ENCODE data around the gene IL9R. TPM values are rescaled to one million over a fixed set of nuclear protein-coding genes. Genes with fewer than 3 reads are reported as not detected.
"Not testable (repeated sequence)": the region's sequence is repeated elsewhere in the genome, so short reads cannot be mapped to it uniquely, and the experiment has no call there.

IL9R gene
- total and polyA plus RNA-seq, 11 donors = 0.16 TPM; not detected in 10

DNA sequence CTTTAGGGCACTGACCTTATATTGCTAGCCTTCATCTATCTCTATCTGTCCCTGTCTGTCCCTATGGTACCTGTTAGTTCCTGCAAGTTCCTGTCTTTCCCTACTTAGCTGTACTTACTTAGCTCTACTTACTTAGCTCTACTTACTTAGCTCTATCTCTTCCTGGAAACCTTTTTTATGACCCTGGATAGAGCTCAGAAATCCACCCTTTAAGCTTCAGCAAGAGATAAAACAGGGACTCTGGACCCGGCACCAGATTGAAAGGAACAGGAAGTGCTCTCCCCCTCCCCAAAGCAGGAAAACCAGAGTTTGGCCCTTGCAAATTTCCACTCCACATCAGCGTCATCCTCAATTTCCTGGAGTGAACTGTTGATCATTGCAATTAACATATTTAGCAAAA is 12.3 kb upstream of the IL9R start:
- H3K4me1 ChIP-seq = no peaks in the 10 kb centered on the region
- no peaks in the 10 kb centered on the region for H3K27me3 ChIP-seq
- 36 to 62% (median 49%) methylated on average over 2 of the region's 2 CpGs for WGBS, 4 donors
- H3K9me3 ChIP-seq = peaks cover 0 to 16% (median 4%) of the 10 kb centered on the region in 12 donors
- intact Hi-C loops (cut with DNase I) = no loop called here
- DNase-seq (no peak), ATAC-seq (no peak)
- TF ChIP-seq, protein P1, sequence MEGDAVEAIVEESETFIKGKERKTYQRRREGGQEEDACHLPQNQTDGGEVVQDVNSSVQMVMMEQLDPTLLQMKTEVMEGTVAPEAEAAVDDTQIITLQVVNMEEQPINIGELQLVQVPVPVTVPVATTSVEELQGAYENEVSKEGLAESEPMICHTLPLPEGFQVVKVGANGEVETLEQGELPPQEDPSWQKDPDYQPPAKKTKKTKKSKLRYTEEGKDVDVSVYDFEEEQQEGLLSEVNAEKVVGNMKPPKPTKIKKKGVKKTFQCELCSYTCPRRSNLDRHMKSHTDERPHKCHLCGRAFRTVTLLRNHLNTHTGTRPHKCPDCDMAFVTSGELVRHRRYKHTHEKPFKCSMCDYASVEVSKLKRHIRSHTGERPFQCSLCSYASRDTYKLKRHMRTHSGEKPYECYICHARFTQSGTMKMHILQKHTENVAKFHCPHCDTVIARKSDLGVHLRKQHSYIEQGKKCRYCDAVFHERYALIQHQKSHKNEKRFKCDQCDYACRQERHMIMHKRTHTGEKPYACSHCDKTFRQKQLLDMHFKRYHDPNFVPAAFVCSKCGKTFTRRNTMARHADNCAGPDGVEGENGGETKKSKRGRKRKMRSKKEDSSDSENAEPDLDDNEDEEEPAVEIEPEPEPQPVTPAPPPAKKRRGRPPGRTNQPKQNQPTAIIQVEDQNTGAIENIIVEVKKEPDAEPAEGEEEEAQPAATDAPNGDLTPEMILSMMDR (IDR thresholded peaks at IDR 0.05) = no peak
- no peak for TF ChIP-seq POLR2A (IDR thresholded peaks at IDR 0.05)
- H3K4me3 ChIP-seq = no peak overlapping the region
- no peaks in the 10 kb centered on the region for H3K36me3 ChIP-seq
- no peak overlapping the region for H3K27ac ChIP-seq

DNA sequence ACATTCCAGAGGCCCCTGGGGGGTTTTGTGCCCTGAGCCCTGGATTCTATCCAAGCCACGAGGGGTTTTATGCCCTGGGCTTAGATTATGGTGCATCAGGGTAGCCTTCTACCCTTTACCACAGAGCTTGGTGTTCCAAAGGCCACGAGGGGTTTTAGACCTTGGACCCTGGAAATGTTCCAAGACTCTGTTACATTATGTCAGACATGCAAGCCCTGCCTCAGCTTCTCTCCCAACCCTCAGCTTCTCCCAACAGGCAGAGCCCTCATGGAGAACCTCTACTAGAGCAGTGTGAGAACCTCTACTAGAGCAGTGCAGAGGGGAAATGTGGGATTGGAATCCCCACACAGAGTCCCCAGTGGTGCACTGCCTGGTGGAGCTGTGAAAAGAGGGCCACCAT is 10.5 kb upstream of the IL9R start:
- DNase-seq; H3K4me3 ChIP-seq; H3K27ac ChIP-seq; H3K27me3 ChIP-seq; H3K4me1 ChIP-seq; H3K36me3 ChIP-seq; intact Hi-C loops (cut with DNase I); ATAC-seq: not testable (repeated sequence)
- peaks cover 0 to 16% (median 4%) of the 10 kb centered on the region in 12 donors for H3K9me3 ChIP-seq
- WGBS, 4 donors = 14 to 20% (median 19%) methylated on average over 2 of the region's 2 CpGs

DNA sequence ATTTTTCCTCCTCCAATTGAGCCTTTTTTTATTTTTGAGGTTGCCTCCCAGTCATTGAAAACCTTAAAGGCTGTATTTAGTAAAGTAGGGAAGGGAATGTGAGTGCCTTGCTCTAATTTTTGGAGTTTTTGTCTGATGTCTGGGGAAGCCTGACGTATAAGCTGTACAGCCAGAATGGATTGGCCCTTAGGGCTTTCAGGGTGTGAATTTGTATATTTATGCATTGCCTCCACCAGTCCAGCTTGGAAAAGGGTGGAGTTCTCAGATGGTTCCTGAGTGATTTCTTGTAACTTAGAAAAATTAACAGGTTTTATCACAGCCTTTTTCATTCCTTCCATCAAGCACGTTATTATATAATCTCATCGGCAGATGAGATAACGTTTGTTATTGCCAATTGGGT is 8.6 kb upstream of the IL9R start:
- Histone ChIP-seq H3K36me3 (no peaks in the 10 kb centered on the region), H3K4me1 (no peaks in the 10 kb centered on the region), H3K4me3 (no peak overlapping the region), H3K9me3 (peaks cover 0 to 5% (median 0%) of the 10 kb centered on the region in 12 donors), H3K27ac (no peak overlapping the region), H3K27me3 (no peaks in the 10 kb centered on the region)
- DNase-seq = no peak
- WGBS, 4 donors = 71 to 86% (median 78%) methylated on average over 4 of the region's 4 CpGs
- ATAC-seq = no peak
- intact Hi-C loops (cut with DNase I) = no loop called here
- TF ChIP-seq POLR2A (IDR thresholded peaks at IDR 0.05) = no peak

DNA sequence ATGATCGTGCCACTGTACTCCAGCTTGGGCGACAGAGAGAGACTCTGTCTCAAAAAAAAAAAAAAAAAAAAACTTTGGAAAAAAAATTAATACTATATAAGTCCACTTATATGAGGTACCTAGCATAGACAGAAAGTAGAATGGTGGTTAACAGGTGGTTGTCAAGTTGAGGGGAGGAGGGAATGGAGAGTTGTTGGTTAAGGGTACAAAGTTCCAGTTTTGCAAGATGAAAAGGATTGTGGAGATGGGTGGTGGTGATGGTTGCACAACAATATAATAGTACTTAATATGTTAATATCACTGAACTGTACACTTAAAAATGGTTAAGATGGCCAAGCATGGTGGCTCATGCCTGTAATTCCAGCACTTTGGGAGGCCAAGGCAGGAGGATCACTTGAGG is 4.1 kb upstream of the IL9R start:
- H3K9me3 ChIP-seq = no peaks in the 10 kb centered on the region
- no peaks in the 10 kb centered on the region for H3K36me3 ChIP-seq
- no peak for DNase-seq
- intact Hi-C loops (cut with DNase I) = no loop called here
- no peaks in the 10 kb centered on the region for H3K27me3 ChIP-seq
- ATAC-seq = no peak
- TF ChIP-seq POLR2A (IDR thresholded peaks at IDR 0.05) = no peak
- TF ChIP-seq, protein P1 (IDR thresholded peaks at IDR 0.05) = no peak
- H3K27ac ChIP-seq = no peak overlapping the region
- no peak overlapping the region for H3K4me3 ChIP-seq
- 63 to 71% (median 67%) methylated on average over 2 of the region's 2 CpGs for WGBS, 4 donors
- no peaks in the 10 kb centered on the region for H3K4me1 ChIP-seq

DNA sequence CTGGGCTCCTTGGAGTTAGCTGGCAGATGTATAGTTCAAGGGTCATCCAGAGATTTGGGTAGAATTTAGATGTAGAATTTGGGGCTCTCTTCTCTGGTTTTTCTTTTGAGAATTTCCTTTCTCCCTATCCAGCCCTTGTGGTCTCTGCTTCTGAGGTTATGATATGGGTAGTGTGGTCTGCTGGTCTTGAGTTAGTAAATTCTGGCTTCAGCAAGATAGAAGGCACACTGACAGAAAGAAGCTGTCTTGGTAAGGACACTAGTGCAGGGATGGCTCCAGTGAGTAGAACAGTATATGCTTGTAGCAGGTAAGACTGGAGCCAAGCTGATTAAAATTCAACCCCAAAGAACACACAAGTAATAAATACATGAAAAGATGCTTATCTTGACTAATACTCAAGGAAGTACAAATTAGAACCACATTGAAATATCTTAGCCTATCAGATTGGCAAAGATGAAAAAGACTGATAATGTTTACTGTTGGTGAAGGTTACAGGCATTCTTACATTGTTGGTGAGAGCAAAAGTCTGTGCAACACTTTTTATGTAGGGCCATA is 2.1 kb upstream of the IL9R start:
- H3K4me1 ChIP-seq = no peaks in the 10 kb centered on the region
- no peak for ATAC-seq
- H3K9me3 ChIP-seq = no peaks in the 10 kb centered on the region
- intact Hi-C loops (cut with DNase I) = no loop called here
- H3K27ac ChIP-seq = no peak overlapping the region
- no peaks in the 10 kb centered on the region for H3K27me3 ChIP-seq
- no peak for DNase-seq
- no peaks in the 10 kb centered on the region for H3K36me3 ChIP-seq
- TF ChIP-seq, protein P1 (IDR thresholded peaks at IDR 0.05) = no peak
- TF ChIP-seq POLR2A (IDR thresholded peaks at IDR 0.05) = no peak
- H3K4me3 ChIP-seq = no peak overlapping the region
